Upper lobe of left lung (tissue), 6 donors: ENCODE results near the gene TNFRSF8. TPM values are rescaled to one million over a fixed set of nuclear protein-coding genes. Genes with fewer than 3 reads are reported as not detected.

Experiments
- ATAC-seq, 2 donors: fragments of 200-7000 bp; cut with Tn5 transposase; one replicate each; pipeline ENCODE4 v1.9.1; 2022; ENCODE audit warnings: mild to moderate bottlenecking in 2 of 2, moderate library complexity in 2 of 2; ENCODE audit not compliant: low FRiP score in 2 of 2
- DNase-seq, 2 donors: peaks; one replicate each; pipeline ENCODE4 v3.0.0-alpha.2; 2019 to 2020
- H3K27ac ChIP-seq, 4 donors: fragments of 200-600 bp; sonication (generic); one replicate each; pipeline ENCODE4 v1.5.1; 2016 to 2019
- H3K27me3 ChIP-seq, 4 donors: fragments of 200-600 bp; sonication (generic); one replicate each; pipeline ENCODE4 v1.5.1; 2017 to 2019
- H3K36me3 ChIP-seq, 4 donors: fragments of 200-600 bp; sonication (generic); one replicate each; pipeline ENCODE4 v1.5.1; 2016 to 2019
- H3K4me1 ChIP-seq, 4 donors: fragments of 200-600 bp; sonication (generic); one replicate each; pipeline ENCODE4 v1.5.1; 2018 to 2019
- H3K4me3 ChIP-seq, 4 donors: fragments of 200-600 bp; sonication (generic); one replicate each; pipeline ENCODE4 v1.5.1; 2017 to 2019; ENCODE audit warnings: mild to moderate bottlenecking in 2 of 4, moderate library complexity in 1 of 4
- H3K9me3 ChIP-seq, 4 donors: fragments of 200-600 bp; sonication (generic); one replicate each; pipeline ENCODE4 v1.5.1; 2018 to 2019
- CTCF ChIP-seq, 6 experiments: fragments of 450-650 bp in 4 of 6; fragments of 200-600 bp in 2 of 6; sonication (generic) in 2 of 6; IDR thresholded peaks; one replicate each; pipeline ENCODE4 v1.5.1; 2016 to 2019; ENCODE audit warnings: antibody characterized with exemption in 6 of 6
- EP300 ChIP-seq, 4 donors: sonication (generic); formaldehyde crosslinking; IDR thresholded peaks; one replicate each; pipeline ENCODE4 v1.5.1; 2017; ENCODE audit warnings: antibody characterized with exemption in 4 of 4, control low read depth in 2 of 4
- POLR2A ChIP-seq, 4 donors: fragments of 450-650 bp; IDR thresholded peaks; one replicate each; pipeline ENCODE4 v1.5.1; 2016 to 2017; ENCODE audit warnings: antibody characterized with exemption in 4 of 4, mild to moderate bottlenecking in 2 of 4
- POLR2AphosphoS5 ChIP-seq, 2 donors: sonication (generic); formaldehyde crosslinking; IDR thresholded peaks; one replicate each; pipeline ENCODE4 v1.5.1; 2017; ENCODE audit warnings: antibody characterized with exemption in 2 of 2
- WGBS, 2 donors: methylation state at CpG; one replicate each; pipeline ENCODE4 v1.1.5; 2017 to 2018; 5-methylcytosine and 5-hydroxymethylcytosine counted together
- total RNA-seq, 6 donors: library from RNA; depleted of rRNA in 4 of 6; stranded (reverse); fragments of >200 nt in 4 of 6; gene quantifications; one replicate each; pipeline versions ENCODE4 v1.1.0 to v1.2.1, GENCODE V29; 2016 to 2021
- donor health status: DM: no; HTN: no; CAD: no; lungs with moderate emphysema.
- donor health status: DM: no; HTN: yes; CAD: no; lungs with severe emphysema.

TNFRSF8 gene
- total RNA-seq, 6 donors from 2014 or later = 0.22 to 3.3 (median 1.2) TPM

GRCh38 chr1:12155328-12155727 is 92.2 kb downstream of the TNFRSF8 start:
- Histone ChIP-seq H3K4me3 (no peak overlapping the region), H3K27me3 (no peaks in the 10 kb centered on the region), H3K4me1 (peaks cover 34 to 53% (median 46%) of the 10 kb centered on the region in 4 donors), H3K9me3 (no peaks in the 10 kb centered on the region), H3K36me3 (no peaks in the 10 kb centered on the region), H3K27ac (no peak overlapping the region)
- no peak for TF ChIP-seq POLR2A (IDR thresholded peaks at IDR 0.05)
- no peak for TF ChIP-seq EP300 (IDR thresholded peaks at IDR 0.05)
- TF ChIP-seq POLR2AphosphoS5 (IDR thresholded peaks at IDR 0.05) = no peak
- no peak for TF ChIP-seq CTCF (IDR thresholded peaks at IDR 0.05)
- WGBS, 2 donors = 95 to 100% methylated on average over 2 of the region's 2 CpGs
- DNase-seq = no peak
- no peak for ATAC-seq

- TF ChIP-seq CTCF (IDR thresholded peaks at IDR 0.05) (no peak), POLR2AphosphoS5 (IDR thresholded peaks at IDR 0.05) (no peak)
- DNase-seq (peak in 1 of 2 donors; percentile 60), ATAC-seq (no peak)
- H3K4me1 ChIP-seq = peaks cover 43 to 51% (median 46%) of the 10 kb centered on the region in 4 donors
- no peaks in the 10 kb centered on the region for H3K36me3 ChIP-seq
- peak overlapping the region; percentile 27 to 84 (median 58) for H3K27ac ChIP-seq
- WGBS, 2 donors = 28 to 43% methylated on average over 10 of the region's 10 CpGs
- no peaks in the 10 kb centered on the region for H3K9me3 ChIP-seq
- H3K4me3 ChIP-seq = no peak overlapping the region
- no peaks in the 10 kb centered on the region for H3K27me3 ChIP-seq
Measured at GRCh38 chr1:12157366-12158231, 94.5 kb downstream of the TNFRSF8 start.

- peak overlapping the region in 3 of 4 donors; percentile 53 to 84 (median 64) for H3K27ac ChIP-seq
- DNase-seq (no peak), ATAC-seq (no peak)
- H3K36me3 ChIP-seq = no peaks in the 10 kb centered on the region
- H3K9me3 ChIP-seq = no peaks in the 10 kb centered on the region
- no peak for TF ChIP-seq EP300 (IDR thresholded peaks at IDR 0.05)
- no peak for TF ChIP-seq CTCF (IDR thresholded peaks at IDR 0.05)
- TF ChIP-seq POLR2A (IDR thresholded peaks at IDR 0.05) = no peak
- no peak for TF ChIP-seq POLR2AphosphoS5 (IDR thresholded peaks at IDR 0.05)
- H3K4me3 ChIP-seq = no peak overlapping the region
- H3K4me1 ChIP-seq = peaks cover 39 to 46% (median 44%) of the 10 kb centered on the region in 4 donors
- 69 to 72% methylated on average over 22 of the region's 22 CpGs for WGBS, 2 donors
- no peaks in the 10 kb centered on the region for H3K27me3 ChIP-seq
Measured at GRCh38 chr1:12158357-12159092, 95.4 kb downstream of the TNFRSF8 start.

GRCh38 chr1:12159816-12160215 is 96.7 kb downstream of the TNFRSF8 start:
- Histone ChIP-seq H3K36me3 (no peaks in the 10 kb centered on the region), H3K4me1 (peaks cover 37 to 49% (median 41%) of the 10 kb centered on the region in 4 donors), H3K9me3 (no peaks in the 10 kb centered on the region), H3K27ac (peak overlapping the region in 1 of 4 donors; percentile 87), H3K27me3 (no peaks in the 10 kb centered on the region), H3K4me3 (no peak overlapping the region)
- ATAC-seq = no peak
- DNase-seq = peak in 1 of 2 donors; percentile 79
- TF ChIP-seq POLR2AphosphoS5 (IDR thresholded peaks at IDR 0.05) = no peak
- TF ChIP-seq POLR2A (IDR thresholded peaks at IDR 0.05) = no peak
- TF ChIP-seq EP300 (IDR thresholded peaks at IDR 0.05) = no peak
- TF ChIP-seq CTCF (IDR thresholded peaks at IDR 0.05) = no peak
- WGBS, 2 donors = 85 to 88% methylated on average over 7 of the region's 7 CpGs
